Neural crest cell (in vitro differentiated cells): ENCODE measurements around the gene RAPGEF6. TPM values are rescaled to one million over a fixed set of nuclear protein-coding genes. Genes with fewer than 3 reads are reported as not detected.

Source experiments
- DNase-seq: peaks from one replicate; pipeline ENCODE4 v3.0.0; 2021; ENCODE audit warnings: low read depth, mixed read lengths, low spot score
- H3K27ac Mint-ChIP-seq: one replicate; pipeline ENCODE4 v1.8.0; 2021; ENCODE audit warnings: mild to moderate bottlenecking, mixed read lengths; ENCODE audit not compliant: unreplicated experiment
- H3K27me3 Mint-ChIP-seq: 2 replicates; pipeline ENCODE4 v1.8.0; 2021; ENCODE audit warnings: low read depth, mild to moderate bottlenecking, mixed read lengths
- H3K36me3 Mint-ChIP-seq: 2 replicates; pipeline ENCODE4 v1.8.0; 2021; ENCODE audit warnings: low read depth, mild to moderate bottlenecking, mixed read lengths
- H3K4me1 Mint-ChIP-seq: 2 replicates; pipeline ENCODE4 v1.8.0; 2021; ENCODE audit warnings: mixed read lengths
- H3K4me3 Mint-ChIP-seq: one replicate; pipeline ENCODE4 v1.8.0; 2021; ENCODE audit warnings: mild to moderate bottlenecking, mixed read lengths
- H3K9me3 Mint-ChIP-seq: 2 replicates; pipeline ENCODE4 v1.8.0; 2021; ENCODE audit warnings: mixed read lengths
- total RNA-seq: library from RNA; stranded (reverse); gene quantifications from 2 replicates; pipeline ENCODE4 v1.2.1, GENCODE V29; 2021
- TF ChIP-seq, protein P1 (sequence below): fragments of 200-600 bp; sonication (generic); conservative IDR thresholded peaks from 2 replicates; pipeline ENCODE4 v1.5.0; 2021; ENCODE audit warnings: antibody characterized with exemption, mild to moderate bottlenecking

Gene RAPGEF6
- total RNA-seq, 1 donor from 2014 or later: 28.0 TPM

DNA sequence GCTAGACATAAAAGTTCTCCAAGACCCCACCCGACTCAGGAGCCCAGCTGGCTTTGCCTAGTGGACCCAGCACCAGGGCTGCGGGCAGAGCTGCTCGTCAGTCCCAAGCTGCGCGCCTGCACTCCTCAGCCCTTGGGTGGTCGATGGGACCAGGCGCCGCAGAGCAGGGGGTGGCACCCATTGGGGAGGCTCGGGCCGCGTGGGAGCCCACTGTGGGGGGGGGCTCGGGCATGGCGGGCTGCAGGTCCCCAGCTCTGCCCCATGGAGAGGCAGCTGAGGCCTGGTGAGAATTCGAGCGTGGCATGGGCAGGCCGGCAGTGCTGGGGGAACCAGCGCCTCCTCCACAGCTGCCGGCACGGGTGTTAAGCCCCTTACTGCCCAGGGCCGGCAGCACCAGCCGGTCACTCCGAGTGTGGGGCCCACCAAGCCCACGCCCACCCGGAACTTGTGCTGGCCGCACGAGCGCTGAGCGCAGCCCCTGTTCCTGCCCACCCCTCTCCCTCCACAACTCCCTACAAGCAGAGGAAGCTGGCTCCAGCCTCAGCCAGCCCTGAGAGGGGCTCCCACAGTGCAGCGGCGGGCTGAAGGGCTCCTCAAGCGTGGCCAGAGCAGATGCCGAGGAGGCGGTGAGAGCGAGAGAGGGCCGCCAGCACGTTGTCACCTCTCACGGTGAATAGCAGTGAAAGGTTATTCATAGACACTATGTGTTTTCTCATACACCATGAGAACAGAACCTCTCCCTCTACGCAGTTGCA is 54.9 kb downstream of the RAPGEF6 start:
- no peaks in the 10 kb centered on the region for H3K4me1 Mint-ChIP-seq
- DNase-seq: no peak
- no peak overlapping the region for H3K4me3 Mint-ChIP-seq
- H3K27ac Mint-ChIP-seq: no peak overlapping the region
- H3K9me3 Mint-ChIP-seq: peaks cover 27% of the 10 kb centered on the region
- no peaks in the 10 kb centered on the region for H3K27me3 Mint-ChIP-seq
- TF ChIP-seq, protein P1, sequence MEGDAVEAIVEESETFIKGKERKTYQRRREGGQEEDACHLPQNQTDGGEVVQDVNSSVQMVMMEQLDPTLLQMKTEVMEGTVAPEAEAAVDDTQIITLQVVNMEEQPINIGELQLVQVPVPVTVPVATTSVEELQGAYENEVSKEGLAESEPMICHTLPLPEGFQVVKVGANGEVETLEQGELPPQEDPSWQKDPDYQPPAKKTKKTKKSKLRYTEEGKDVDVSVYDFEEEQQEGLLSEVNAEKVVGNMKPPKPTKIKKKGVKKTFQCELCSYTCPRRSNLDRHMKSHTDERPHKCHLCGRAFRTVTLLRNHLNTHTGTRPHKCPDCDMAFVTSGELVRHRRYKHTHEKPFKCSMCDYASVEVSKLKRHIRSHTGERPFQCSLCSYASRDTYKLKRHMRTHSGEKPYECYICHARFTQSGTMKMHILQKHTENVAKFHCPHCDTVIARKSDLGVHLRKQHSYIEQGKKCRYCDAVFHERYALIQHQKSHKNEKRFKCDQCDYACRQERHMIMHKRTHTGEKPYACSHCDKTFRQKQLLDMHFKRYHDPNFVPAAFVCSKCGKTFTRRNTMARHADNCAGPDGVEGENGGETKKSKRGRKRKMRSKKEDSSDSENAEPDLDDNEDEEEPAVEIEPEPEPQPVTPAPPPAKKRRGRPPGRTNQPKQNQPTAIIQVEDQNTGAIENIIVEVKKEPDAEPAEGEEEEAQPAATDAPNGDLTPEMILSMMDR: no peak
- peaks cover 41% of the 10 kb centered on the region for H3K36me3 Mint-ChIP-seq

- TF ChIP-seq, protein P1: no peak
- no peak overlapping the region for H3K4me3 Mint-ChIP-seq
- H3K27ac Mint-ChIP-seq: no peak overlapping the region
- no peaks in the 10 kb centered on the region for H3K27me3 Mint-ChIP-seq
- H3K9me3 Mint-ChIP-seq: peaks cover 22% of the 10 kb centered on the region
- DNase-seq: no peak
- peaks cover 51% of the 10 kb centered on the region for H3K36me3 Mint-ChIP-seq
- no peaks in the 10 kb centered on the region for H3K4me1 Mint-ChIP-seq
Measured at GRCh38 chr5:131575660-131576227, 59.3 kb downstream of the RAPGEF6 start.

DNA sequence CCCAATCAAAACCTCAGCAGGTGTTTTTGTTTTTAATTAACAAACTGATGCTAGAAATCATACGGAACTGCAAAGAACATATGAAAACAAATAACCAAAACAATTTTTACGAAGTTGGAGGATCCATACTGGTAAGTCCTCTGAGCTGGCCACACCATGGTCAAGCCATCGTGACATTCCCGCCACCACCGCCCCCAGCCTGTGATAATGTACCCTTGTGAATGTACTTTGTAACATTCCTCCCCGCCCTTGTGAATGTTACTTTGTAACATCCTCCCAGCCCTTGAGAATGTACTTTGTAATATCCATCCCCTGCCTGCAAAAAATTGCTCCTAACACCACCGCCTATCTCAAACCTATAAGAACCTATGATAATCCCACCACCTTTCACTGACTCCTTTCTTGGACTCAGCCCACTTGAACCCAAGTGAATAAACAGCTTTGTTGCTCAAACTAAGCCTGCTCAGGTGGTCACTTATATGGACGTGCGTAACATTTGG is 63.3 kb downstream of the RAPGEF6 start:
- no peak for DNase-seq
- Mint-ChIP-seq H3K9me3 (peaks cover 7% of the 10 kb centered on the region), H3K27me3 (no peaks in the 10 kb centered on the region), H3K27ac (no peak overlapping the region), H3K4me3 (no peak overlapping the region), H3K4me1 (no peaks in the 10 kb centered on the region), H3K36me3 (peaks cover 25% of the 10 kb centered on the region)
- TF ChIP-seq, protein P1: no peak

- Mint-ChIP-seq H3K27ac (no peak overlapping the region), H3K9me3 (peaks cover 7% of the 10 kb centered on the region), H3K27me3 (no peaks in the 10 kb centered on the region), H3K4me1 (no peaks in the 10 kb centered on the region), H3K36me3 (peaks cover 25% of the 10 kb centered on the region), H3K4me3 (no peak overlapping the region)
- DNase-seq: no peak
- TF ChIP-seq, protein P1: no peak
Measured at GRCh38 chr5:131570757-131571156, 64.3 kb downstream of the RAPGEF6 start.

- H3K27me3 Mint-ChIP-seq: no peaks in the 10 kb centered on the region
- no peak overlapping the region for H3K27ac Mint-ChIP-seq
- DNase-seq: no peak
- TF ChIP-seq, protein P1: no peak
- no peaks in the 10 kb centered on the region for H3K9me3 Mint-ChIP-seq
- H3K4me1 Mint-ChIP-seq: peaks cover 10% of the 10 kb centered on the region
- H3K4me3 Mint-ChIP-seq: no peak overlapping the region
- H3K36me3 Mint-ChIP-seq: peaks cover 5% of the 10 kb centered on the region
Measured at GRCh38 chr5:131564229-131564652, 70.8 kb downstream of the RAPGEF6 start.
